ENCODE measurements around the gene ALX3.
"Not testable (repeated sequence)": the region's sequence is repeated elsewhere in the genome, so short reads cannot be mapped to it uniquely, and the experiment has no call there.

The ALX3 gene

GRCh38 chr1:110043016-110043415, 27.5 kb downstream of the ALX3 start:
- DNase-seq: no peak

GRCh38 chr1:110040548-110040947, 29.9 kb downstream of the ALX3 start:
- no peak for DNase-seq

- DNase-seq: no peak
These were observed 30.8 kb downstream of the ALX3 start for GRCh38 chr1:110039641-110040040.

GRCh38 chr1:110038271-110038670, 32.2 kb downstream of the ALX3 start:
- no peak for DNase-seq

- peak; percentile 9 for DNase-seq
These were observed 35.2 kb downstream of the ALX3 start for GRCh38 chr1:110035236-110035752.

- peak; percentile 98 for DNase-seq
These were observed 35.8 kb downstream of the ALX3 start, which contains the start of gene STRIP1 for GRCh38 chr1:110034451-110035235. Gene STRIP1, plus strand, starts transcription at chr1:110034624. Its CDS starts 14 bp downstream, at chr1:110034638.

- DNase-seq: no peak
These were observed 36.4 kb downstream of the ALX3 start for GRCh38 chr1:110034040-110034450.

- DNase-seq: no peak
These were observed 37.1 kb downstream of the ALX3 start for GRCh38 chr1:110033421-110033820.

- DNase-seq: no peak
These were observed 38.1 kb downstream of the ALX3 start for GRCh38 chr1:110032327-110032726.

GRCh38 chr1:110030687-110031086, 39.8 kb downstream of the ALX3 start:
- DNase-seq: not testable (repeated sequence)

- DNase-seq: no peak
These were observed 45.9 kb downstream of the ALX3 start for GRCh38 chr1:110024613-110025012.

GRCh38 chr1:110021285-110021684, 49.2 kb downstream of the ALX3 start:
- DNase-seq: peak; percentile 13

GRCh38 chr1:110019770-110020169, 50.7 kb downstream of the ALX3 start:
- DNase-seq: no peak

- no peak for DNase-seq
These were observed 52.1 kb downstream of the ALX3 start for GRCh38 chr1:110018396-110018795.

- no peak for DNase-seq
These were observed 52.7 kb downstream of the ALX3 start for GRCh38 chr1:110017792-110018191.

GRCh38 chr1:110012100-110012780, 58.2 kb downstream of the ALX3 start:
- no peak for DNase-seq

- DNase-seq: peak; percentile 58
These were observed 58.9 kb downstream of the ALX3 start for GRCh38 chr1:110011527-110012041.

All from fibroblast of skin of scalp (primary cell).